Endothelial cell of umbilical vein (primary cell): Measurements from ENCODE around the gene EPB41L3. TPM values are rescaled to one million over a fixed set of nuclear protein-coding genes. Genes with fewer than 3 reads are reported as not detected.

Source experiments
- Bru-seq: library from RNA; stranded (reverse); fragments of 400-500 nt; gene quantifications from one replicate; lab custom pipeline; 2021; lab: Mats Ljungman, UMichigan
- BruChase-seq, 2 experiments: library from RNA; stranded (reverse); fragments of 400-500 nt; gene quantifications; one replicate each; lab custom pipeline; 2021; lab: Mats Ljungman, UMichigan
- BruUV-seq: library from RNA; stranded (reverse); fragments of 400-500 nt; replicated peaks from 2 replicates; lab custom pipeline; 2021; lab: Mats Ljungman, UMichigan
- CTCF ChIA-PET: fragments of 300-600, 350-600 bp; sonication (Branson Sonifier 250); formaldehyde crosslinking; loops from one replicate; lab custom pipeline; 2021; ENCODE audit warnings: antibody characterized with exemption, inconsistent platforms; lab: Charles Lee
- POLR2A ChIA-PET: fragments of 300-600, 350-600 bp; sonication (Branson Sonifier 250); formaldehyde crosslinking; loops from one replicate; lab custom pipeline; 2021; ENCODE audit warnings: antibody characterized with exemption, inconsistent platforms; lab: Charles Lee
- DNase-seq: peaks from one replicate; pipeline ENCODE4 v3.0.0-alpha.2; 2011; ENCODE audit warnings: low read depth, low spot score
- FAIRE-seq: peaks from 2 replicates; lab custom pipeline; 2011; peaks lifted over from hg19 to GRCh38; lab: Jason Lieb, UNC
- H2AFZ ChIP-seq: 2 replicates; pipeline ENCODE4 v1.6.0; 2012; ENCODE audit warnings: low read depth, low read length, control low read depth, inconsistent platforms
- H3K27ac ChIP-seq: 2 replicates; pipeline ENCODE4 v1.5.1; 2011; ENCODE audit warnings: low read depth, mild to moderate bottlenecking, control low read depth, low read length, moderate library complexity; ENCODE audit not compliant: insufficient read depth
- H3K27me3 ChIP-seq, 2 experiments: 2 replicates each; pipeline versions ENCODE4 v1.6.0 to v1.6.1; 2011; ENCODE audit warnings: low read length in 2 of 2, mixed read lengths in 1 of 2; ENCODE audit not compliant: control insufficient read depth in 2 of 2, insufficient read depth in 2 of 2
- H3K36me3 ChIP-seq, 2 experiments: 2 replicates in 1 of 2; 3 replicates in 1 of 2; pipeline ENCODE4 v1.5.1; 2011; ENCODE audit warnings: low read length in 2 of 2, mild to moderate bottlenecking in 1 of 2, moderate library complexity in 1 of 2; ENCODE audit not compliant: control insufficient read depth in 2 of 2, insufficient read depth in 2 of 2; ENCODE audit errors: extremely low read depth in 1 of 2
- H3K4me1 ChIP-seq: 3 replicates; pipeline ENCODE4 v1.5.1; 2011; ENCODE audit warnings: mild to moderate bottlenecking, low read length; ENCODE audit not compliant: control insufficient read depth, insufficient read depth; ENCODE audit errors: extremely low read depth
- H3K4me2 ChIP-seq: 2 replicates; pipeline ENCODE4 v1.6.1; 2011; ENCODE audit warnings: low read length, control low read depth, mixed read lengths; ENCODE audit not compliant: insufficient read depth
- H3K4me3 ChIP-seq, 3 experiments: fragments of 200-600 bp in 1 of 3; sonication (generic), shearing (Covaris generic) in 1 of 3; replicated peaks in 1 of 3; 2 replicates each; pipeline ENCODE4 v1.5.1; 2011 to 2016; ENCODE audit warnings: control low read depth in 3 of 3, low read length in 3 of 3, mild to moderate bottlenecking in 2 of 3, inconsistent platforms in 1 of 3, low read depth in 1 of 3, moderate library complexity in 1 of 3; ENCODE audit not compliant: insufficient read depth in 1 of 3
- H3K79me2 ChIP-seq: 2 replicates; pipeline ENCODE4 v1.6.0; 2012; ENCODE audit warnings: low read length, inconsistent platforms; ENCODE audit not compliant: control insufficient read depth, insufficient read depth
- H3K9ac ChIP-seq: replicated peaks from 2 replicates; pipeline ENCODE3; 2011; ENCODE audit warnings: low read length, control low read depth; ENCODE audit not compliant: insufficient read depth; ENCODE audit errors: extremely low read depth
- H3K9me1 ChIP-seq: replicated peaks from 3 replicates; pipeline ENCODE4 v1.6.0; 2011; ENCODE audit warnings: mild to moderate bottlenecking, low read length; ENCODE audit not compliant: control insufficient read depth, insufficient read depth; ENCODE audit errors: extremely low read depth
- H3K9me3 ChIP-seq: replicated peaks from 2 replicates; pipeline ENCODE4 v1.5.1; 2012; ENCODE audit warnings: low read length, inconsistent platforms; ENCODE audit not compliant: control insufficient read depth, insufficient read depth
- H4K20me1 ChIP-seq: replicated peaks from 2 replicates; pipeline ENCODE3; 2011; ENCODE audit warnings: mild to moderate bottlenecking, low read length; ENCODE audit not compliant: control insufficient read depth, insufficient read depth; ENCODE audit errors: extremely low read depth
- EZH2 ChIP-seq: IDR thresholded peaks from 2 replicates; pipeline ENCODE4 v1.6.1; 2012; ENCODE audit warnings: borderline replicate concordance, low read depth, mild to moderate bottlenecking, moderate library complexity, low read length, inconsistent platforms; ENCODE audit not compliant: severe bottlenecking
- FOS ChIP-seq: IDR thresholded peaks from 2 replicates; pipeline ENCODE4 v1.6.1; 2011; ENCODE audit warnings: mild to moderate bottlenecking, low read length, moderate library complexity, borderline replicate concordance; ENCODE audit not compliant: insufficient read depth
- GATA2 ChIP-seq: IDR thresholded peaks from 2 replicates; pipeline ENCODE4 v1.7.0; 2011; ENCODE audit warnings: low read depth, mild to moderate bottlenecking, moderate library complexity, mixed read lengths, low read length; ENCODE audit not compliant: insufficient read length, insufficient read depth
- JUN ChIP-seq: IDR thresholded peaks from 2 replicates; pipeline ENCODE4 v1.6.1; 2011; ENCODE audit warnings: borderline replicate concordance, low read depth; ENCODE audit not compliant: insufficient read length, insufficient read depth
- MYC ChIP-seq: IDR thresholded peaks from one replicate; pipeline ENCODE4 v1.6.1; 2011; ENCODE audit warnings: mild to moderate bottlenecking, low read depth, low read length
- POLR2A ChIP-seq: IDR thresholded peaks from 2 replicates; pipeline ENCODE4 v1.6.1; 2012; ENCODE audit warnings: low read depth, mild to moderate bottlenecking, control low read depth, low read length
- POLR2AphosphoS5 ChIP-seq: IDR thresholded peaks from 2 replicates; pipeline ENCODE4 v1.6.1; 2012; ENCODE audit warnings: low read depth, mild to moderate bottlenecking, control low read depth, low read length, moderate library complexity; ENCODE audit not compliant: insufficient read depth
- dilution Hi-C: fragments of 300-500 bp; cut with MboI; formaldehyde crosslinking; loops from one replicate; pipeline ENCODE4 v1.15.0; 2019; ENCODE audit warnings: low sequenced_read_pairs; ENCODE audit not compliant: extremely low pct_ligation_motif_present
- intact Hi-C: fragments of 100-400 bp; cut with micrococcal nuclease; formaldehyde crosslinking; loops from one replicate; pipeline ENCODE4 v1.10.0; 2022
- long read RNA-seq: library from polyadenylated mRNA; stranded (forward); transcript quantifications from one replicate; pipeline ENCODE4 v2.0.0, GENCODE V29; 2021
- polyA minus RNA-seq, 3 experiments: library from RNA; depleted of rRNA, polyadenylated mRNA; stranded (reverse); fragments of >200 nt; gene quantifications; 1 replicate in 1 of 3; 2 replicates in 2 of 3; pipeline ENCODE4 v1.2.3, GENCODE V29; 2011
- polyA plus RNA-seq, 4 experiments: library from polyadenylated mRNA; depleted of rRNA in 3 of 4; stranded (reverse) in 3 of 4; unstranded in 1 of 4; fragments of >200 nt; gene quantifications; 2 replicates each; pipeline versions ENCODE4 v1.2.1 to v1.2.3, GENCODE V29; 2011 to 2012; ENCODE audit warnings: missing spikeins in 1 of 4
- total RNA-seq: library from RNA; stranded (reverse); gene quantifications from 2 replicates; pipeline ENCODE4 v1.2.3, GENCODE V29; 2021
- TF ChIP-seq, protein P1 (sequence below), 2 donors: IDR thresholded peaks; 1 replicate in 1 of 2; 2 replicates in 1 of 2; pipeline ENCODE4 v1.5.1; 2011; ENCODE audit warnings: low read length in 2 of 2, mild to moderate bottlenecking in 2 of 2, moderate library complexity in 2 of 2, control low read depth in 1 of 2, inconsistent platforms in 1 of 2, low read depth in 1 of 2; ENCODE audit not compliant: insufficient read depth in 1 of 2; ENCODE audit errors: extremely low read depth in 1 of 2
- TF ChIP-seq, protein P2 (sequence below): IDR thresholded peaks from 2 replicates; pipeline ENCODE4 v1.6.1; 2011; ENCODE audit not compliant: insufficient read depth, insufficient read length

EPB41L3 gene
- total RNA-seq (114 and 154 TPM in 2 replicates), polyA plus RNA-seq (29.5 and 38.9 TPM in 2 replicates), polyA minus RNA-seq (98.9 and 114 TPM in 2 replicates), Bru-seq, nascent RNA (percentile 78 among the genes with signal in this experiment), BruChase-seq, experiment 1, labeled RNA remaining after a 6-hour chase (percentile 73 among the genes with signal in this experiment), BruChase-seq, experiment 2, labeled RNA remaining after a 2-hour chase (percentile 67 among the genes with signal in this experiment)
- 54.0 and 54.4 TPM in 2 replicates for polyA plus RNA-seq (2011; cell fraction: cytosol; rRNA removed)
- polyA plus RNA-seq (2011; cell fraction: nucleus; rRNA removed): 97.6 and 143 TPM in 2 replicates
- polyA plus RNA-seq (2012): 131 and 136 TPM in 2 replicates
- not detected for polyA minus RNA-seq (2011; cell fraction: cytosol; rRNA and poly(A)+ RNA removed)
- polyA minus RNA-seq (2011; cell fraction: nucleus; rRNA and poly(A)+ RNA removed): 141 and 155 TPM in 2 replicates
- long read RNA-seq, transcript EPB41L3-204 (20 exons, 3,370 nt): major isoform, 92 of 177 reads
- long read RNA-seq, partial matches to known transcripts: 21 of 177 reads
- long read RNA-seq, other reads (novel, unspliced or antisense): 64 of 177 reads

DNA sequence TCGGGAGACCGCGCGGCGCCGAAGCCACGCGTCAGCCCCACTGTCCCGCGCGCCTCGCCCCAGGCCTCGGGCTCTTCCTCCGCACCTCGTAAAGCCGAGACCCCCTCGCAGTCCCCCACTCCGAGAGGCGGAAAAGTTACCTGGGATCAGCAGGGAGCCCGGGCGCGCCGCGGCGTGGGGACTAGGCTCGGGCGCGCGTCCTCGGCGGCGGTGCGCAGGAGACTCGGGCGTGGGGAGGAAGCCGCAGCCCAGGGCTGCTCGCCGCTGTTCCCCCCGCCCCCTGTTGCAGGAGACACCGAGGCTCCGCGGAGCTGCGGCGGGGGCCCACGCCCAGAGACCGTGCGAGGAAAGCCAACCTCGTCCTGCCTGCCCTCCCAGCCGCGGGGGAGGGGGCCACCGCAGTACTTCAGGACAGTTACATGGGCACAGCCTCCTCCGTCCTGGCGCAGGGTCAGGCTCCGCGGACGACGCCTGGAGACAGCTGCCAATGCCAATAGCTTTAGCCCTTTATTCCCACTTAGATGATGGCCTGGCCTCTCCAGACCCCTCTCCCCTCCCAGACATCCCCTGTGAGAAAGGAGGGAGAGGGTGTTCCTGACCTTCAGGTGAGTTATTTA is at the start of gene EPB41L3:
EPB41L3 (minus strand) TSS at position 225 of the 617 bp plus-strand sequence. CDS start 54,814 bp downstream, outside the sequence.
- dilution Hi-C loops: no loop called here
- peak; percentile 61 for DNase-seq
- Histone ChIP-seq H3K9me1 (no peaks in the 10 kb centered on the region), H3K4me3 (peak within 1 kb of the TSS; percentile 85 to 93 (median 90)), H3K27me3 (no peaks in the 10 kb centered on the region), H3K27ac (peak within 1 kb of the TSS; percentile 81), H4K20me1 (peaks cover 3% of the 10 kb centered on the region), H3K4me2 (peak within 1 kb of the TSS; percentile 95), H3K4me1 (peaks cover 17% of the 10 kb centered on the region), H2AFZ (peak within 1 kb of the TSS; percentile 99), H3K79me2 (peaks cover 47% of the 10 kb centered on the region), H3K9me3 (no peaks in the 10 kb centered on the region), H3K36me3 (no peaks in the 10 kb centered on the region), H3K9ac (peak within 1 kb of the TSS; percentile 92)
- POLR2A ChIA-PET: no interaction called here
- intact Hi-C loops: loop anchor here (2.0 to 10.0 kb wide), 4 partner anchors 27 to 469 kb away; no protein-coding TSS in a partner anchor
- CTCF ChIA-PET: interaction anchor here (0.9 to 1.8 kb wide), 6 partner anchors 8 to 347 kb away, joined by 3 to 22 read pairs (median 3); no protein-coding TSS in a partner anchor
- TF ChIP-seq FOS (no peak), POLR2A (peak; percentile 68)
- peak; percentile 21 for FAIRE-seq
- no TSS peak for BruUV-seq

DNA sequence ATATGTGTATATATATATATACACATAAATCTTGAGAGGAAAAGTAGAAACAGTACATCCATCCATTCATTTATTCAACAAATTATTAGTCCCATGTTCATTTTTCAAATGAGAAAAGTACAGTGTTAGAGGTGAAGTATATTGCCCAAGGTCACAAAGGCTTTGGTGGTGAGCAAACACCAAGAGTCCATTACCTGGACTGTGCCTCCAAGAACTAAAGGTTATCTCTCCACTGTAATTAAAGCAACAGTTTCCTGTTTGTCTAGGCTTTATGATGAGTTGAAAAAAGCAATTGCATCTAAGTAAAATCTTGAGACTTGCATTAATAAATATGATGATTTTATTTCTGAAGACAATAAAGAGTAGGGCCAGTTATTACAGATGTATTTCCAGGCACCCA is 44.7 kb upstream of the EPB41L3 start:
- dilution Hi-C loops (no loop called here), intact Hi-C loops (no loop called here)
- no peak overlapping the region for H3K9ac ChIP-seq
- no peaks in the 10 kb centered on the region for H3K27me3 ChIP-seq
- no peaks in the 10 kb centered on the region for H4K20me1 ChIP-seq
- no peak overlapping the region for H2AFZ ChIP-seq
- TF ChIP-seq EZH2 (no peak), JUN (no peak), GATA2 (no peak), FOS (no peak), MYC (no peak), POLR2AphosphoS5 (no peak), POLR2A (no peak)
- TF ChIP-seq, protein P1, sequence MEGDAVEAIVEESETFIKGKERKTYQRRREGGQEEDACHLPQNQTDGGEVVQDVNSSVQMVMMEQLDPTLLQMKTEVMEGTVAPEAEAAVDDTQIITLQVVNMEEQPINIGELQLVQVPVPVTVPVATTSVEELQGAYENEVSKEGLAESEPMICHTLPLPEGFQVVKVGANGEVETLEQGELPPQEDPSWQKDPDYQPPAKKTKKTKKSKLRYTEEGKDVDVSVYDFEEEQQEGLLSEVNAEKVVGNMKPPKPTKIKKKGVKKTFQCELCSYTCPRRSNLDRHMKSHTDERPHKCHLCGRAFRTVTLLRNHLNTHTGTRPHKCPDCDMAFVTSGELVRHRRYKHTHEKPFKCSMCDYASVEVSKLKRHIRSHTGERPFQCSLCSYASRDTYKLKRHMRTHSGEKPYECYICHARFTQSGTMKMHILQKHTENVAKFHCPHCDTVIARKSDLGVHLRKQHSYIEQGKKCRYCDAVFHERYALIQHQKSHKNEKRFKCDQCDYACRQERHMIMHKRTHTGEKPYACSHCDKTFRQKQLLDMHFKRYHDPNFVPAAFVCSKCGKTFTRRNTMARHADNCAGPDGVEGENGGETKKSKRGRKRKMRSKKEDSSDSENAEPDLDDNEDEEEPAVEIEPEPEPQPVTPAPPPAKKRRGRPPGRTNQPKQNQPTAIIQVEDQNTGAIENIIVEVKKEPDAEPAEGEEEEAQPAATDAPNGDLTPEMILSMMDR (IDR thresholded peaks at IDR 0.05; ENCODE audit: extremely low read depth in 1 of 2, insufficient read depth in 1 of 2, low read depth in 1 of 2, low read length in 2 of 2): no peak
- TF ChIP-seq, protein P2, sequence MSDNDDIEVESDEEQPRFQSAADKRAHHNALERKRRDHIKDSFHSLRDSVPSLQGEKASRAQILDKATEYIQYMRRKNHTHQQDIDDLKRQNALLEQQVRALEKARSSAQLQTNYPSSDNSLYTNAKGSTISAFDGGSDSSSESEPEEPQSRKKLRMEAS: no peak
- no peaks in the 10 kb centered on the region for H3K36me3 ChIP-seq
- H3K9me1 ChIP-seq: no peaks in the 10 kb centered on the region
- peaks cover 2% of the 10 kb centered on the region for H3K4me1 ChIP-seq
- ChIA-PET POLR2A (no interaction called here), CTCF (no interaction called here)
- FAIRE-seq (no peak), DNase-seq (no peak)
- no TSS peak for BruUV-seq
- no peak overlapping the region for H3K4me2 ChIP-seq
- no peak overlapping the region for H3K27ac ChIP-seq
- no peak overlapping the region for H3K4me3 ChIP-seq
- H3K9me3 ChIP-seq: no peaks in the 10 kb centered on the region
- H3K79me2 ChIP-seq: no peaks in the 10 kb centered on the region
